Activated T-helper 1 cell treated with Interleukin-2 at 50 U/mL for 16 hours (primary cell): ENCODE data around the gene TMUB2.
"Not testable (repeated sequence)": the region's sequence is repeated elsewhere in the genome, so short reads cannot be mapped to it uniquely, and the experiment has no call there.

Source experiments
- DNase-seq: peaks from one replicate; pipeline ENCODE4 v3.0.0-alpha.2; 2020; ENCODE audit warnings: low read depth

The TMUB2 gene

DNA sequence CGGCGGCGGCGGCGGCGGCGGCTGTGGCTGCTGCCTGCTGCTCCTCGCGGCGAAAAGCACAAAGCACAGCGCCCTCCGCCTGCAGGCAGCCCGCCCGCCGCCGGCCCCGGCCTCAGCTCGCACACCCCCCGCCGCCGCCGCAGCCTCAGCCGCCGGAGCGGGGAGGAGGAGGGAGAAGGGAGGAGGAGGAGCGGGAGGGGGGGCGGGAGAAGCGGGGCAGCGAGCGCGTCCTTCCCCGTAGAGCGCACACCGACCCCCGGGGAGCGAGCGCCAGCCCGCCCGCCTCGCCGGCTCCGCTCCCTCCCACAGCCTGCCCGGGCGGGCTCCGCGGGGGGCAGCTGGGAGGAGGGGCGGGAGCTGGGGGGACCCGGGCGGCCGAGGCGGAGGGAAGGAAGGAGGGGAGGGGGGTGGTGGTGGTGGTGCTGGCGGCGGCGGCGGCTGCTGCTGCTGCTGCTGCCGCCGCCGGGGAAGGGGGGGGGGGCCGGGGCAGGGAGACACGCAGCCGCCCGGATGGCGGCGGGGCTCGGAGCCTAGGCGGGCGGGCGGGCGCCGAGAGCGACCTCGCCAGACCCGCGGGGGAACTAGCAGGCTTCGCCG lies 32.9 kb downstream of the TMUB2 start, which contains the start of gene UBTF:
Gene UBTF (minus strand): TSS at position 60 of the 597 bp plus-strand sequence. CDS start 1,446 bp downstream, outside the sequence.
- DNase-seq, result peak; percentile 69

- DNase-seq, result peak; percentile 48
Measured at GRCh38 chr17:44220213-44221083, 33.7 kb downstream of the TMUB2 start.

GRCh38 chr17:44221084-44221861 lies 34.5 kb downstream of the TMUB2 start:
- DNase-seq, result peak; percentile 52

DNA sequence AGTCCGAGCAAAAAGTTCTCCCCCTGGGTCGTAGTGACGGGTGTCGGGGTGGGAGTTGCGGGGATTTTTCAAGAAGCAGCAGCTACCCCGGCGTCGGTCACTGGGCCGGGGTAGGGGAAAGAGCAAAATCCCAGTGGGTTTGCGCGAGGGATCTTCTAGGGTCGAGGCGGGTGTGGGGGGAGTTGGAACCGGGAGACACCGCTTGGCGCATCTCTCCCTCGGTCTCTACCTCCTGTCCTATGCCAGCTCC lies 35.0 kb downstream of the TMUB2 start:
- no peak for DNase-seq

- DNase-seq, result no peak
Measured at GRCh38 chr17:44222112-44222869, 35.5 kb downstream of the TMUB2 start.

DNA sequence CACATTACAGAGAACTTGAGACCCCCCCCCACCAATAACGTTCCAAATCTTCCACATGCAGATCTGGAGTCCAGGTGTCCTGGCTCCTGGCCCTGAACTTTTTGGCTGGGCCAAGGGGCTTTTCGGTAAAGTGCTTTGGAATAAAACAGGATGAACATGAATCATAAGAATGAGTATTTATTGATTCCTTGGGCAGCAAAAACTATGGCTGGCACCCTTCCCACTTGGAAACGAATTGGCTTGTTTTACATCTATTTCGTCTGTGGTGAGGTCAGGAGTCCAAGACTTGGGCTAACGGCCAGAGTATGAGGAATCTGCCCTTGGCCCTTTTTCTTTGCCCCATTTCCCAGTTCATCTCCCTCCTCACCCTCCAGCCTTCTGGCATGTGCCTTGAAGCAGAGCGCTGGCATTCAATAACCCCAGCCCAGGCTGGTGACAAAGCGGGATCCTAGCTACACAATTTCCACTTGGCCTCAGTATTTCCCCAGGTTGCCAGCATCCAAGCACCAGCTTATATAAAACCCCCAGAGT lies 36.8 kb downstream of the TMUB2 start:
- no peak for DNase-seq

- DNase-seq, result no peak
Measured at GRCh38 chr17:44229090-44229489, 42.3 kb downstream of the TMUB2 start.

GRCh38 chr17:44230140-44230539 lies 43.4 kb downstream of the TMUB2 start:
- no peak for DNase-seq

- DNase-seq, result no peak
Measured at GRCh38 chr17:44232061-44232460, 45.3 kb downstream of the TMUB2 start.

GRCh38 chr17:44233582-44233981 lies 46.8 kb downstream of the TMUB2 start:
- no peak for DNase-seq

DNA sequence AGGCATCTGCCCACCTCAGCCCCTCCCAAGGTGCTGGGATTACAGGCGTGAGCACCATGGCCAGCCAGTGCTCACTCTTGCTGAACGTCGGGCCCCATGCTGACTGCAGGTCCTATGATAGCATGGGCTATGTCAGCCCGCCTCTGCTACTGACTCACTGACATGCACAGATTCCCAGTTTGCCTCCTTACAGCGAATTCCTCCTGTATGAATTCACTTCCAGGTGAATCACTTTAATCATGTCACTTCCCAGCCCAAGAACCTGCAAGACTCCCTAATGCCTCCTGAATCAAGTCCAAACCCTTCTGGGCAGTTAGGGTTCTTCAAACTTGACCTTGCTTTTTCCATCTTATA lies 48.8 kb downstream of the TMUB2 start:
- no peak for DNase-seq

- DNase-seq, result no peak
Measured at GRCh38 chr17:44236444-44236991, 49.7 kb downstream of the TMUB2 start.

GRCh38 chr17:44237886-44238285 lies 51.1 kb downstream of the TMUB2 start:
- DNase-seq, result not testable (repeated sequence)

- no peak for DNase-seq
Measured at GRCh38 chr17:44241106-44241624, 54.4 kb downstream of the TMUB2 start.
